GM12878 (cell line): Measurements from ENCODE around the gene AP5Z1. TPM values are rescaled to one million over a fixed set of nuclear protein-coding genes. Genes with fewer than 3 reads are reported as not detected.

Experiments used
- ATAC-seq: fragments of 200-7000 bp; cut with Tn5 transposase; 3 replicates; pipeline ENCODE4 v1.9.1; 2020; ENCODE audit warnings: mild to moderate bottlenecking, moderate library complexity
- BruUV-seq: library from RNA; stranded (reverse); fragments of 400-500 nt; replicated peaks from 2 replicates; lab custom pipeline; 2021; lab: Mats Ljungman, UMichigan
- CTCF ChIA-PET: fragments of 300-600 bp; sonication (Branson Sonifier 250); formaldehyde crosslinking; extraction: SDS; loops from one replicate; lab custom pipeline; 2021; ENCODE audit warnings: inconsistent platforms; lab: Yijun Ruan, JAX
- POLR2A ChIA-PET: fragments of 350-600 bp; formaldehyde crosslinking; extraction: SDS; loops from one replicate; lab custom pipeline; 2021; ENCODE audit warnings: inconsistent platforms; lab: Charles Lee
- RAD21 ChIA-PET: fragments of 300-600 bp; sonication (Branson Sonifier 250); formaldehyde crosslinking; loops from one replicate; lab custom pipeline; 2023; ENCODE audit warnings: antibody characterized with exemption; ENCODE audit not compliant: unreplicated experiment; lab: Charles Lee
- SMC1A ChIA-PET: fragments of 300-600 bp; sonication (Branson Sonifier 250); formaldehyde crosslinking; loops from one replicate; lab custom pipeline; 2023; ENCODE audit not compliant: unreplicated experiment, uncharacterized antibody; lab: Charles Lee
- DNase-seq: peaks from one replicate; pipeline ENCODE4 v3.0.0-alpha.2; 2011; ENCODE audit warnings: low read depth, low spot score
- FAIRE-seq: peaks from 3 replicates; lab custom pipeline; 2011; peaks lifted over from hg19 to GRCh38; lab: Jason Lieb, UNC
- H2AFZ ChIP-seq: 2 replicates; pipeline ENCODE4 v1.6.0; 2011; ENCODE audit warnings: low read depth, low read length, control low read depth; ENCODE audit not compliant: control insufficient read depth
- H3K27ac ChIP-seq: 2 replicates; pipeline ENCODE4 v1.5.1; 2011; ENCODE audit warnings: control low read depth; ENCODE audit not compliant: control insufficient read depth, insufficient read depth
- H3K27me3 ChIP-seq, 2 experiments: replicated peaks in 1 of 2; 2 replicates each; pipeline versions ENCODE4 v1.6.0 to v1.6.1; 2011; ENCODE audit warnings: low read length in 1 of 2; ENCODE audit not compliant: control insufficient read depth in 2 of 2, insufficient read depth in 2 of 2
- H3K36me3 ChIP-seq, 2 experiments: 2 replicates each; pipeline ENCODE4 v1.5.1; 2011; ENCODE audit warnings: low read length in 1 of 2; ENCODE audit not compliant: control insufficient read depth in 2 of 2, insufficient read depth in 2 of 2
- H3K4me1 ChIP-seq: 2 replicates; pipeline ENCODE4 v1.6.1; 2011; ENCODE audit warnings: mild to moderate bottlenecking, low read length, moderate library complexity, mixed read lengths; ENCODE audit not compliant: control insufficient read depth, insufficient read depth
- H3K4me2 ChIP-seq: 2 replicates; pipeline ENCODE4 v1.6.0; 2011; ENCODE audit warnings: control low read depth; ENCODE audit not compliant: control insufficient read depth, insufficient read depth
- H3K4me3 ChIP-seq: fragments of 200-600 bp; sonication (generic); 2 replicates; pipeline ENCODE4 v1.5.1; 2016
- H3K79me2 ChIP-seq: 2 replicates; pipeline ENCODE4 v1.6.0; 2011; ENCODE audit warnings: low read length; ENCODE audit not compliant: control insufficient read depth, insufficient read depth
- H3K9ac ChIP-seq: 2 replicates; pipeline ENCODE4 v1.8.0; 2011; ENCODE audit warnings: low read length, control low read depth, mixed read lengths; ENCODE audit not compliant: control insufficient read depth, insufficient read depth
- H3K9me3 ChIP-seq: replicated peaks from 3 replicates; pipeline ENCODE4 v1.5.1; 2011; ENCODE audit warnings: mild to moderate bottlenecking, low read length; ENCODE audit not compliant: control insufficient read depth, insufficient read depth
- H4K20me1 ChIP-seq: 2 replicates; pipeline ENCODE4 v1.6.0; 2011; ENCODE audit not compliant: control insufficient read depth, insufficient read depth
- CHD4 ChIP-seq: fragments of 200-600 bp; sonication (generic); IDR thresholded peaks from 2 replicates; pipeline ENCODE4 v1.6.1; 2016; ENCODE audit warnings: mild to moderate bottlenecking
- CREB1 ChIP-seq: IDR thresholded peaks from 2 replicates; pipeline ENCODE4 v1.6.1; 2012; ENCODE audit warnings: low read depth, mild to moderate bottlenecking, inconsistent platforms
- DPF2 ChIP-seq: fragments of 450-650 bp; IDR thresholded peaks from 2 replicates; pipeline ENCODE4 v1.6.1; 2017; ENCODE audit warnings: mild to moderate bottlenecking
- GABPA ChIP-seq: IDR thresholded peaks from 2 replicates; pipeline ENCODE4 v1.6.1; 2014; ENCODE audit warnings: antibody characterized with exemption, low read depth, mild to moderate bottlenecking, inconsistent platforms
- NFXL1 ChIP-seq: fragments of 450-650 bp; IDR thresholded peaks from 2 replicates; pipeline ENCODE4 v1.6.1; 2017; ENCODE audit warnings: antibody characterized with exemption, mild to moderate bottlenecking, borderline replicate concordance
- POLR2AphosphoS5 ChIP-seq: IDR thresholded peaks from 2 replicates; pipeline ENCODE4 v1.6.1; 2011; ENCODE audit warnings: mild to moderate bottlenecking, low read length, inconsistent platforms
- SMAD1 ChIP-seq: fragments of 450-650 bp; IDR thresholded peaks from 2 replicates; pipeline ENCODE4 v1.6.1; 2018; ENCODE audit warnings: mild to moderate bottlenecking, low read depth; ENCODE audit not compliant: partially characterized antibody
- SP1 ChIP-seq: IDR thresholded peaks from one replicate; pipeline ENCODE4 v1.6.1; 2011; ENCODE audit warnings: low read depth, low read length
- WGBS: methylation state at CpG from one replicate; pipeline ENCODE4 v1.1.6; 2016; ENCODE audit warnings: low lambda C conversion rate; ENCODE audit not compliant: insufficient replicate concordance, insufficient coverage; ENCODE audit errors: missing lambda C conversion rate; 5-methylcytosine and 5-hydroxymethylcytosine counted together
- in situ Hi-C: fragments of 300-500 bp; cut with MboI; formaldehyde crosslinking; loops from 9 replicates; pipeline ENCODE4 v1.14.3; 2018; ENCODE audit warnings: mixed read lengths
- intact Hi-C: fragments of 100-400 bp; cut with micrococcal nuclease; formaldehyde crosslinking; loops from one replicate; pipeline ENCODE4 v1.14.2; 2022; ENCODE audit not compliant: unreplicated experiment
- polyA plus RNA-seq, 11 experiments: library from polyadenylated mRNA; depleted of rRNA in 4 of 11; unstranded in 6 of 11; stranded (reverse) in 5 of 11; fragments of >200 nt; fragmentation: Nextera tagmentation in 4 of 11; fragmentation: Illumina TruSeq in 1 of 11; extraction: Ambion mirVana in 4 of 11; extraction: Trizol in 1 of 11; gene quantifications; 1 replicate in 1 of 11; 2 replicates in 10 of 11; pipeline versions ENCODE4 v1.2.1 to v1.2.3, GENCODE V29; 2011 to 2016; ENCODE audit warnings: inconsistent platforms in 2 of 11, missing spikeins in 2 of 11, low read depth in 1 of 11
- total RNA-seq, 4 experiments: library from RNA; depleted of rRNA in 3 of 4; stranded (reverse); fragments of >200 nt in 3 of 4; fragmentation: Illumina TruSeq in 1 of 4; extraction: Trizol in 1 of 4; gene quantifications; 2 replicates each; pipeline versions ENCODE4 v1.2.1 to v1.2.3, GENCODE V29; 2013 to 2021
- TF ChIP-seq, protein P1 (sequence below): fragments of 150-350 bp; IDR thresholded peaks from 2 replicates; pipeline ENCODE4 v1.6.1; 2016; ENCODE audit warnings: low read depth, low read length
- TF ChIP-seq, protein P2 (sequence below): IDR thresholded peaks from 2 replicates; pipeline ENCODE4 v1.6.1; 2012; ENCODE audit warnings: improper control_type of control experiment, low read depth, low read length; ENCODE audit not compliant: insufficient replicate concordance
- TF ChIP-seq, protein P3 (sequence below): fragments of 450-650 bp; IDR thresholded peaks from 2 replicates; pipeline ENCODE4 v1.6.1; 2017; ENCODE audit warnings: mild to moderate bottlenecking, moderate library complexity

AP5Z1 gene
- total and polyA plus RNA-seq, 10 of the 15 experiments (the other 5 are each of a cell fraction or from before 2014, with no cell fraction given) = 0.37 to 43.4 (median 19.4) TPM

DNA sequence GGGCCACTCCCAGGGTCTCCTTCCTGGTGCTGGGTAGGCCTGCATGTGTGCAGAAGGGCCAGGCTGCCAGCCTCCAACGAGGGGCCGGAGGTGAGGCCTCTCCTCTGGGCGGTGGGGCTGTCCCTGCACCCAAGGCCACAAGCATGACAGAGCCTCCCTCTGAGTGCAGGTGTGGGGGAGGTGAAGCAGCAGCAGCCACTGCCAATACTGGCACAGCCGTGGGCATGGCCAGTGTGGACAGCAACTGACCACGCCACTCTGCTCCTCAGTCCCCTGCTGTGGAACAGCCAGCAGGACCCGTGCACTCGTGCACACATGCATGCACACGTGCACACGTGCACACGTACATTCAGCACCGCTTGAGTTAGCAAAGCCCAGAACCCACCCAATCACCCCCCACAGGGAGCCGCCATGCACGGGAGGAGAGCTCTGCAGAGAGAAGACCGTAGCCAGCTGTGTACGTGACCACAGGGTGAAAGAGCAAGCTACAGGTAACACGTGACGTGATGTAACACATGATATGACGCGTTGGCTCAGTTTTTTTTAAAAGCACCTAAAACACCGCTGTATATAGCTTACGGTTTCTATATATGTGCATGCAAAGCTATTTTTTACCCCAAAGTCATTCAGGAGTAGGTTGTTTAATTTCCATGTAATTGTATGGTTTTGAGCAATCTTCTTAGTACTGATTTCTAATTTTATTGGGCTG, 63.4 kb downstream of the AP5Z1 start:
- WGBS = 40% methylated on average over 21 of the region's 21 CpGs
- in situ Hi-C loops = no loop called here
- no peak for ATAC-seq

More for the DNA sequence above, 63.4 kb downstream of the AP5Z1 start:
- Histone ChIP-seq H3K4me1 (no peaks in the 10 kb centered on the region), H3K4me3 (no peak overlapping the region), H3K79me2 (no peaks in the 10 kb centered on the region), H3K9ac (no peak overlapping the region), H3K27me3 (no peaks in the 10 kb centered on the region; a peak in 1 of 4 replicates)
- RAD21 ChIA-PET = interaction anchor here (0.5 kb wide), 1 partner anchor 242 kb away, joined by 3 read pairs; no protein-coding TSS in a partner anchor
- no TSS peak for BruUV-seq
- TF ChIP-seq, protein P1, sequence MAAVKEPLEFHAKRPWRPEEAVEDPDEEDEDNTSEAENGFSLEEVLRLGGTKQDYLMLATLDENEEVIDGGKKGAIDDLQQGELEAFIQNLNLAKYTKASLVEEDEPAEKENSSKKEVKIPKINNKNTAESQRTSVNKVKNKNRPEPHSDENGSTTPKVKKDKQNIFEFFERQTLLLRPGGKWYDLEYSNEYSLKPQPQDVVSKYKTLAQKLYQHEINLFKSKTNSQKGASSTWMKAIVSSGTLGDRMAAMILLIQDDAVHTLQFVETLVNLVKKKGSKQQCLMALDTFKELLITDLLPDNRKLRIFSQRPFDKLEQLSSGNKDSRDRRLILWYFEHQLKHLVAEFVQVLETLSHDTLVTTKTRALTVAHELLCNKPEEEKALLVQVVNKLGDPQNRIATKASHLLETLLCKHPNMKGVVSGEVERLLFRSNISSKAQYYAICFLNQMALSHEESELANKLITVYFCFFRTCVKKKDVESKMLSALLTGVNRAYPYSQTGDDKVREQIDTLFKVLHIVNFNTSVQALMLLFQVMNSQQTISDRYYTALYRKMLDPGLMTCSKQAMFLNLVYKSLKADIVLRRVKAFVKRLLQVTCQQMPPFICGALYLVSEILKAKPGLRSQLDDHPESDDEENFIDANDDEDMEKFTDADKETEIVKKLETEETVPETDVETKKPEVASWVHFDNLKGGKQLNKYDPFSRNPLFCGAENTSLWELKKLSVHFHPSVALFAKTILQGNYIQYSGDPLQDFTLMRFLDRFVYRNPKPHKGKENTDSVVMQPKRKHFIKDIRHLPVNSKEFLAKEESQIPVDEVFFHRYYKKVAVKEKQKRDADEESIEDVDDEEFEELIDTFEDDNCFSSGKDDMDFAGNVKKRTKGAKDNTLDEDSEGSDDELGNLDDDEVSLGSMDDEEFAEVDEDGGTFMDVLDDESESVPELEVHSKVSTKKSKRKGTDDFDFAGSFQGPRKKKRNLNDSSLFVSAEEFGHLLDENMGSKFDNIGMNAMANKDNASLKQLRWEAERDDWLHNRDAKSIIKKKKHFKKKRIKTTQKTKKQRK = no peak
- TF ChIP-seq CREB1 (no peak), GABPA (no peak), CHD4 (no peak), NFXL1 (no peak), POLR2AphosphoS5 (no peak), SMAD1 (no peak), DPF2 (no peak), SP1 (no peak)
- TF ChIP-seq, protein P2, sequence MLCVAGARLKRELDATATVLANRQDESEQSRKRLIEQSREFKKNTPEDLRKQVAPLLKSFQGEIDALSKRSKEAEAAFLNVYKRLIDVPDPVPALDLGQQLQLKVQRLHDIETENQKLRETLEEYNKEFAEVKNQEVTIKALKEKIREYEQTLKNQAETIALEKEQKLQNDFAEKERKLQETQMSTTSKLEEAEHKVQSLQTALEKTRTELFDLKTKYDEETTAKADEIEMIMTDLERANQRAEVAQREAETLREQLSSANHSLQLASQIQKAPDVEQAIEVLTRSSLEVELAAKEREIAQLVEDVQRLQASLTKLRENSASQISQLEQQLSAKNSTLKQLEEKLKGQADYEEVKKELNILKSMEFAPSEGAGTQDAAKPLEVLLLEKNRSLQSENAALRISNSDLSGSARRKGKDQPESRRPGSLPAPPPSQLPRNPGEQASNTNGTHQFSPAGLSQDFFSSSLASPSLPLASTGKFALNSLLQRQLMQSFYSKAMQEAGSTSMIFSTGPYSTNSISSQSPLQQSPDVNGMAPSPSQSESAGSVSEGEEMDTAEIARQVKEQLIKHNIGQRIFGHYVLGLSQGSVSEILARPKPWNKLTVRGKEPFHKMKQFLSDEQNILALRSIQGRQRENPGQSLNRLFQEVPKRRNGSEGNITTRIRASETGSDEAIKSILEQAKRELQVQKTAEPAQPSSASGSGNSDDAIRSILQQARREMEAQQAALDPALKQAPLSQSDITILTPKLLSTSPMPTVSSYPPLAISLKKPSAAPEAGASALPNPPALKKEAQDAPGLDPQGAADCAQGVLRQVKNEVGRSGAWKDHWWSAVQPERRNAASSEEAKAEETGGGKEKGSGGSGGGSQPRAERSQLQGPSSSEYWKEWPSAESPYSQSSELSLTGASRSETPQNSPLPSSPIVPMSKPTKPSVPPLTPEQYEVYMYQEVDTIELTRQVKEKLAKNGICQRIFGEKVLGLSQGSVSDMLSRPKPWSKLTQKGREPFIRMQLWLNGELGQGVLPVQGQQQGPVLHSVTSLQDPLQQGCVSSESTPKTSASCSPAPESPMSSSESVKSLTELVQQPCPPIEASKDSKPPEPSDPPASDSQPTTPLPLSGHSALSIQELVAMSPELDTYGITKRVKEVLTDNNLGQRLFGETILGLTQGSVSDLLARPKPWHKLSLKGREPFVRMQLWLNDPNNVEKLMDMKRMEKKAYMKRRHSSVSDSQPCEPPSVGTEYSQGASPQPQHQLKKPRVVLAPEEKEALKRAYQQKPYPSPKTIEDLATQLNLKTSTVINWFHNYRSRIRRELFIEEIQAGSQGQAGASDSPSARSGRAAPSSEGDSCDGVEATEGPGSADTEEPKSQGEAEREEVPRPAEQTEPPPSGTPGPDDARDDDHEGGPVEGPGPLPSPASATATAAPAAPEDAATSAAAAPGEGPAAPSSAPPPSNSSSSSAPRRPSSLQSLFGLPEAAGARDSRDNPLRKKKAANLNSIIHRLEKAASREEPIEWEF = no peak
- TF ChIP-seq, protein P3, sequence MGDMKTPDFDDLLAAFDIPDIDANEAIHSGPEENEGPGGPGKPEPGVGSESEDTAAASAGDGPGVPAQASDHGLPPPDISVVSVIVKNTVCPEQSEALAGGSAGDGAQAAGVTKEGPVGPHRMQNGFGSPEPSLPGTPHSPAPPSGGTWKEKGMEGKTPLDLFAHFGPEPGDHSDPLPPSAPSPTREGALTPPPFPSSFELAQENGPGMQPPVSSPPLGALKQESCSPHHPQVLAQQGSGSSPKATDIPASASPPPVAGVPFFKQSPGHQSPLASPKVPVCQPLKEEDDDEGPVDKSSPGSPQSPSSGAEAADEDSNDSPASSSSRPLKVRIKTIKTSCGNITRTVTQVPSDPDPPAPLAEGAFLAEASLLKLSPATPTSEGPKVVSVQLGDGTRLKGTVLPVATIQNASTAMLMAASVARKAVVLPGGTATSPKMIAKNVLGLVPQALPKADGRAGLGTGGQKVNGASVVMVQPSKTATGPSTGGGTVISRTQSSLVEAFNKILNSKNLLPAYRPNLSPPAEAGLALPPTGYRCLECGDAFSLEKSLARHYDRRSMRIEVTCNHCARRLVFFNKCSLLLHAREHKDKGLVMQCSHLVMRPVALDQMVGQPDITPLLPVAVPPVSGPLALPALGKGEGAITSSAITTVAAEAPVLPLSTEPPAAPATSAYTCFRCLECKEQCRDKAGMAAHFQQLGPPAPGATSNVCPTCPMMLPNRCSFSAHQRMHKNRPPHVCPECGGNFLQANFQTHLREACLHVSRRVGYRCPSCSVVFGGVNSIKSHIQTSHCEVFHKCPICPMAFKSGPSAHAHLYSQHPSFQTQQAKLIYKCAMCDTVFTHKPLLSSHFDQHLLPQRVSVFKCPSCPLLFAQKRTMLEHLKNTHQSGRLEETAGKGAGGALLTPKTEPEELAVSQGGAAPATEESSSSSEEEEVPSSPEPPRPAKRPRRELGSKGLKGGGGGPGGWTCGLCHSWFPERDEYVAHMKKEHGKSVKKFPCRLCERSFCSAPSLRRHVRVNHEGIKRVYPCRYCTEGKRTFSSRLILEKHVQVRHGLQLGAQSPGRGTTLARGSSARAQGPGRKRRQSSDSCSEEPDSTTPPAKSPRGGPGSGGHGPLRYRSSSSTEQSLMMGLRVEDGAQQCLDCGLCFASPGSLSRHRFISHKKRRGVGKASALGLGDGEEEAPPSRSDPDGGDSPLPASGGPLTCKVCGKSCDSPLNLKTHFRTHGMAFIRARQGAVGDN = no peak
- TF ChIP-seq, all 136 proteins: peak for 0
- ChIA-PET CTCF (no interaction called here), SMC1A (no interaction called here), POLR2A (no interaction called here)
- no peak for DNase-seq
- Histone ChIP-seq H4K20me1 (no peaks in the 10 kb centered on the region), H2AFZ (no peak overlapping the region), H3K4me2 (no peak overlapping the region), H3K36me3 (no peaks in the 10 kb centered on the region), H3K9me3 (no peaks in the 10 kb centered on the region), H3K27ac (no peak overlapping the region)
- FAIRE-seq = no peak
- intact Hi-C loops = no loop called here
